NCI-H1694 (cell line): ENCODE measurements around the gene RUVBL1.
A peak's percentile ranks its signal among the peaks of the same experiment; 100 is the strongest.
"Not testable (repeated sequence)": the region's sequence is repeated elsewhere in the genome, so short reads cannot be mapped to it uniquely, and the experiment has no call there.

Source experiments
- DNase-seq: peaks from one replicate; lab custom pipeline; 2025; lab: John Stamatoyannopoulos, UW

RUVBL1 gene

DNA sequence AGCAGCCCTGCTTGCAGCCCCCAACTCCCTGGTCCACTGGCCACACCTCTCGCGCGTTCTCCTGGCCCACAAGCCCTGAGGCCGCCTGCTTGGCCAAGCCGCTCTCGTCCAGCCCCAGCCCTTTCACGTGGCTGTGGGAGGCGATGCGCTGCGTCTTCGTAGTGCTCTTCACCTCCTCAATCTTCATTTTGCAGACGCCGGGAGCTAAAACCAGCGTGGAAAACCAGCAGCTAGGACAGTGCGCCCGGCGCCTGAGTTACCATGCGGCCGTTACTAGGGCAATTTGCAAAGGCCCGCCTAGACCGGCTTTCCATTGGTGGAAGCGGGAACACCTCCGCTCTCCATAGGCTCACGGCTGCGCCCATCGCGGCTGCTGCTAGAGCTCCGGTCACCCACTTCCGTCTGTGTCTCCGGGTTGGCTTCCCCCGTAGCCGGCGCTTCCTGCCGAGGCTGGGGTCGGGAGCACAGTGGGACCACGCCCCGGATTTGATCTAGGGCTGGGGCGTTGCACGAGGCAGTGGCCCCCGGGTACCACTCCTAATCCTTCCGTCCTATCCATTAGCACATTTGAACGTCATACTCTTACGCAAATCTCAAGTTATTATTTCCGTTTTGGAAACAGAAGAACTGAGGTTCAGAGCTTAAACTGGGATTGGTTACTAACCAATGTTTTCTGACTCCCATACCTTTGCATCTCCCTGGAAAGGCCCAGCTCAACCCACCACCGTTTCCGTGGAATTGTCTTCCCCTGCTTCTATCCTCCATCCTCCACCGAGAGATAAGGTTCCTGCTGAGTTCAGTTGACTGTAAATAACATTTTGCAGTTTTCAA is at the start of gene RUVBL1:
Gene RUVBL1, minus strand, starts transcription at position 275 of the 831 bp plus-strand sequence. Its CDS starts 88 bp downstream, at position 187.
- DNase-seq, result peak; percentile 98

DNA sequence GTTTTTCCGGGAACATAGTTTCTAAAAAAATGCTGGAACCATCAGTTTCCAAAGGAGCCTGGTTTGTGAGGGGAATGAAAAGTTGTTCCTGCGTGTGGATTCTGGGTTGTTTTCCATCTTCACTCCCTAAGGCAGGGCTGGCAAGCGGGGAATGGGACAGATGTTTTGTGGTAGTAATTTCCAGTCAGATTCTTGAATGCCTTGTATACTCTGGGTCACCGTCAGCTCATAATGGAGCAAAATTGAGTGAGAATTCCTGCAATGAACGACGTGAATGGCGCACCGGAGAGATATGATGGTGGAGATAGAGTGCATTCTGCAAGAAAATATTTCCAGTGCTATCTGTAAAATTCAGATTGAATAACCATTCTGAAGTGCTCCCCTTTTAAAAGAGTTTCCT is 49.6 kb upstream of the RUVBL1 start:
- no peak for DNase-seq

DNA sequence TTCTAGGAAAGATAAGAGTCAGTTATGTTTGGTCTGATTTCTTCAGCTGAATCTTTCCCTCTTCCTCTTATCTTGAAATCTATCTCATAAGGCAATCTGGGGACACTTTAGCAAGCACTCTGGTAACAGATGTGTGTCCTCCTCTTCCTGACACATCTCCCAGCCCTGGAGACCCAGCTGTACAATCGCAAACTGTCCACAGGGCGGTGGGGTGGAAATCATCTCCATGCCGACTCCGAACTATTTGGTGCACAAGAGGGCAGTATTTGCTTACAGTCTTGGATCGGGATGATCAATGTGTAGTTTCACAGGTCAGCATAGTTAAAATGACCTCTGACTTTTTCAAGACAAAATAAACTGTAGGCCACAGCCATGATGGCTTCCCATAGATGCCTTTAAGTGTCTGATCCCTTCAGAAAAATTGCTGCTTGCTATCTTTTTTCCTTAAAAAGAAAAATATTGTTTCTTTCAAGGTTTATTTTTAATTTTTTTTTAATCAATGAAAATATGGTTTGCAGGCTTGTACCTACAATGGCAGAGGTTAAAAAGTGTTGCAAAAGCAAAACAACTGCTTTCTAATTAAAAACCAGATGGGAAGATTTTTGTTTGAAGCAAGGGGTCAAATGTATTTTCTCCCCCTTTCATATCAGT is 47.4 kb upstream of the RUVBL1 start:
- DNase-seq, result peak; percentile 70

DNA sequence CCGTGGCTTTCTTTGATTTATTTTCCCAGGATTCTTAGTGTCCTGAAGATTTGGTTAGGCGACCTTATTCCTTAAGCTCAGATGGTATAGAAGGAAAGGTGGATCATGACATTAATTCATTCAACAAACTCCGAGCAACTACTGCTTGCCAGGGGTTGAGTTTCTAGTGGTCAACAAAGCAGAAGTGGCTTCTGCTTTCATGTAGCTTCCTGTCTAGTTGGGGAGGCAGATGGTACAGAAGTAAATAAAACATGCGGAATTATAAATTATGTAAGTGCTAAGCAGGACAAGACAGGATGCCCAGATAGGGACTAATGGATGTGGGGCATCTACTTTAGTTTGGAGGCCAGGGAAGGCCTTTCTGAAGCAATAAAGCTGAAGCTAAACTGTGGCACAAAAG is 45.2 kb upstream of the RUVBL1 start:
- DNase-seq, result no peak

DNA sequence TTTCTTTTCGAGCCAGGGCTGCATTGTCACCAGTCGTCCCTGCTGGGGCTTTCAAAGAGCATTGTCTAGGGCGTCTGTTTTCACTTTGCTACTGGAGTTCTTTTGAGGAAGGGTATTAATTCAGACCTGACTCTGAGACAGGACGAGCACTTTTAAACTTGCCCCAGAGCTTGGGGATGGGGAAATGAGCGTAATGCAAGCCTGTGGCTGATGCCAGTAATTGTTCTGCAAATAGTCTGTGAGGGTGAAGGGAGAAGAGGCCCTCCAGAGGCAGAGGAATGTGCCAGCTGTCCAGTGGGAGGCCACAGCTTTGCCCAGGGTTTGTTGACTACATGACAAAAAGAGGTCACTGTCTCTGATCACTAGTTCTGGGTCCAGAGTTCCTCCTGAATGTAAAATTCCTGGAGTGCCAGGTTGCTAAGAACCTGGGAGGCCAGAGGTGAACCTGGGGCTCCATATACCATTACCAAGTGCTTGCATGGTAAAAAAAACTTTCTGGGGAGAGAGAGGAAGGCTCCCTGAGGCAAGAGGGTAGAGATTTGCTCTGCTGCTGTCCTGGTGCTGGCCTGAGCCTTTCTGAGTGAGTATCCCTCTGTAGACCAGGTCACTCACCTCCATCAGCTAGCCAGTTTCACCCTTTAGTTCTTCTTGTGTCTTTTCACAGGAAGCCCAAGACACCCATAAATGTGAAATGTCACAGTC is 44.5 kb upstream of the RUVBL1 start:
- DNase-seq, result no peak

DNA sequence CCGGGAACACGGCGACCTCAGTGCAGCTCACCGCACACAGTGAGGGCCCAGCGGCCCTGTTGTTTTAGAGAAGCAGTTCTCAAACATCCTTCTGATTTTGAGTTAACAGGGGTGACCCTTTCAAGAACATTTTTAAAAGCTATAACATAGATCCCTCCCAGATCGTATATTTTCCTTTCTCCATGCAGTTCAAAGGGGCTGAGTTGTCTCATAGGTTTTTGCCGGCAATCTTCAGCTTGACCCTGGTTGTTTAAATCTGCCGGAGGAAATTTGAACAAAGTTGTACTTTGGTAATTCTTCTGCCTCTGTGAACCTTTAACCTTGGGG is 44.0 kb upstream of the RUVBL1 start:
- no peak for DNase-seq

DNA sequence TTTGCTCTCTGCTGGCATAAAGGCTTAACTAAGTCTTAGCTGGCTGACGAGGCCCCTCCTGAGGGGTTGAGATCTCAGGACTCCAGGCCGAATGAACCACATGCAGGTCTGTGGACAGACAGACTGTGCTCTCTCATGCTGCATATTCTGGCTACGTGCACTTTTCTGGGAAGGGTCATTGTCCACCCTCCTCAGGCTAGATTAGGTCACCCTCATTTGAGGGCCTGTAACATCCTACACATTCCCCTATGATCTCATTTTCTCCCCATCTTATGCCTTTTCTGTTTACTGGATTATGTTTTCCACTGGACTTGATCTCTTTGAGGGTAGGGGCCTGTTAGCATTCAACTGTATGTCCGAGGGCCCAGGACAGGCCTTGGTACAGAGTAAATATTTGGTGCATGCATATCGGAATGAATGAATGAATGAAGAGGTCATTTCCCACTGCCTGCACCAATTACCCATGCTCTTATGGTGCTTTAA is 43.4 kb upstream of the RUVBL1 start:
- DNase-seq, result no peak

DNA sequence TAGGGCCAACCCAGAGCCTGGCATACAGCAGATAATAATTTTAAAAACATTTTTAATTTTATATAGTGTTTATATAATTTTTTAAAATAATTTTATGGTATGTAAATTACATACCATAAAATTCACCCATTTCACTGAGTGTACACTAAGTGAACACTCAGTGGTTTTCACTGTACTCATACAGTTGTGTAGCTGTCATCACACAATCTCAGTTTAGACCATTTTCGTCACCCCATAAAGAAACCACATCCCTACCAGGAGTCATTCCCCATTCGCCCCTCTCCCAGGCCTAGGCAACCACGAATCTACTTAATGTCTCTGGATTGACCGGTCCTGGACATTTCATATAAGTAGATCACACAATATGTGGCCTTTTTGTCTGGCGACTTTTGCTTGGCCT is 39.8 kb upstream of the RUVBL1 start:
- DNase-seq, result no peak

DNA sequence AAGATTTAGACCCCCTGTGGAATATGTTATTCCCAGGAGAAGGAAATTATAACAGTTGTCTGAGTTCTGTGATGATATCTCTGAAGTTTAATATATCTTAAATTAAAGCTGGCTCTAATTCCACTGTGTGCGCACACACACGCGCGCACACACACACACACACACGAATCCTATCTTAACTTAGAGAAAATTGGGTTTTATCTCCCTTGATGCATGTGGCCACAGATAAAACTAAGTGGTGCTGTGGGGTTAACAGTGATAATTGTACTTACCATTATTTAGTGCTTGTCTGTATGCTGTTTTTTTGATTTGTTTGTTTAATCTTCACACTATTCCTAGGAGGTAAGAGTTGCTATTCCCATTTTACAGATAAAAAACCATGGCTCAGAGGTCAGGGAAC is 37.0 kb upstream of the RUVBL1 start:
- DNase-seq, result no peak

DNA sequence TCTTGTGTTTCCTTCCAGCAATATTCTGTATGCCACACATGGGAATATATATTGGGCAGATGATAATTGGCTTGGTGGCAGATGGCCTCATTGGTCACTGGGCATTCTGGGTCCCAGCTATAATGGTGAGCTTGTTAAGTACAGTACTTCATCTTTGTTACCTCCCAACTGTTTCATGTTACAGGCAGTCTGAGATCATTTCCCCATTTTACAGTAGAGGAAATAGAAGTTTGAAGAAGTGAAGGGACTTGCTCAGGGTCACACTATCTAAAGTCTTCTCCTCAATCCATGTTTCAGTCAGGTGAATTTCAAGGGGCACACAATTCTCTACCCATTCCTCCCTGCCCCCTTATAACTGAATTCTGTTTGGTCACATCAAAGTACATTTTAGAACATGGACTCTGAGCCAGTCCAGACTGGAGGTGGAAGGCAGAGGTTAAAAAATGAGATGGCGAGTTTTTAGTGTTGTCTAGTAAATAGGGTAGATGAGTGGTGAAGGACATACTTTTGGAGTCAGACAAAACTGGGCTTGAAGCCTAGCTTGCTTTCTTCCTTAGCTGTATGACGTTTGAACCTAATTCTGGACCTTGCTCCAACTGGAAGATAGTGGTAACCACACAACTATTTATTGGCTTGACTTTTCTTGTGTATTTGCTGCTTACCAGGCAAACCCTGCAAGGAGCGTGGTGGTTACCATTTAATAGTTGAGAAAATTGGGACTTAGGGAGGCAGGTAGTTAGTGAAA is 32.2 kb upstream of the RUVBL1 start:
- DNase-seq, result no peak

DNA sequence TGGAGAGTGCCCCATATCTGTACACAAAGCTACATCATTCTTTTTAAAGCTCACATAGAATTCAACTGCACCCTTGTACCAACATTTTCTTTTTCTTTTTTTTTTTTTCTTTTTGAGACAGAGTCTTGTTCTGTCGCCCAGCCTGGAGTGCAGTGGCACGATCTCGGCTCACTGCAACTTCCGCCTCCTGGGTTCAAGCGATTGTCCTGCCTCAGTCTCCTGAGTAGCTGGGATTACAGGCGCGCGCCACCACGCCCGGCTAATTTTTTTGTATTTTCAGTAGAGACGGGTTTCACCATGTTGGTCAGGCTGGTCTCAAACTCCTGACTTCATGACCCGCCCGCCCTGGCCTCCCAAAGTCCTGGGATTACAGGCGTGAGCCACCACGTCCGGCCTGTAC is 30.7 kb upstream of the RUVBL1 start:
- not testable (repeated sequence) for DNase-seq

DNA sequence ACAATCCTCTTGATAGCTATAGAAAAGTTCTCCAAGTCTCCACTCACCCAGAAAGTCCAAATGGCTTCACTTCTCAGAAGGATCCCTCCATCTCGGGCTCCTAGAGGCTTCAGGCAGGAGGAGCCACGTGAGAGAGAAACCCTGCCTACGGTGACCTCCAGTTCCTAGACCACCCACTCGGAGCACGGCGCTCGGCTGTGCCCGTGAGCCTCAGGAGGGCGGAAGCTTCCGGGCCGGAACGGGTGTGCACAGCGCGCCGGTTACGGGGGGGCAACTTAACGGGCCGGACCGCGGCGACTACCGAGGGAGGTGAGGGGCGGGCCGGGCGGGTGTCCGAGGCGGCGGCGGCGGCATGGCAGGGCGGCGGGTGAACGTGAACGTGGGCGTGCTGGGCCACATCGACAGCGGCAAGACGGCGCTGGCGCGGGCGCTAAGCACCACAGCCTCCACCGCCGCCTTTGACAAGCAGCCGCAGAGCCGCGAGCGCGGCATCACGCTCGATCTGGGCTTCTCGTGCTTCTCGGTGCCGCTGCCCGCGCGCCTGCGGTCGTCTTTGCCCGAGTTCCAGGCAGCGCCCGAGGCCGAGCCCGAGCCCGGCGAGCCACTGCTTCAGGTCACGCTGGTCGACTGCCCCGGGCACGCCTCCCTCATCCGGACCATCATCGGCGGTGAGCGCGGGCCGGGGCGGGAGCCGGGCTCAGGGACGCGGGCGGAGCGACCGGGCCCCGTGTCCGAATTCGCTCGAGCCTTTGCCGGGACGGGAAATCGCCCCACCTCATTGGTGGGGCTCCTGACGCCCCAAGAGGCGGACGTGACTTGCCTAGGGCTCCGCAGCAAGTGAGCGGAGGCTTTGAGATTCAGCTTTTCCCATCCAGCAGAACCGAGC is 29.8 kb upstream of the RUVBL1 start, which contains the start of gene EEFSEC:
Gene EEFSEC, plus strand, starts transcription at position 326 of the 886 bp plus-strand sequence. Its CDS starts 27 bp downstream, at position 353.
- DNase-seq, result peak; percentile 75

DNA sequence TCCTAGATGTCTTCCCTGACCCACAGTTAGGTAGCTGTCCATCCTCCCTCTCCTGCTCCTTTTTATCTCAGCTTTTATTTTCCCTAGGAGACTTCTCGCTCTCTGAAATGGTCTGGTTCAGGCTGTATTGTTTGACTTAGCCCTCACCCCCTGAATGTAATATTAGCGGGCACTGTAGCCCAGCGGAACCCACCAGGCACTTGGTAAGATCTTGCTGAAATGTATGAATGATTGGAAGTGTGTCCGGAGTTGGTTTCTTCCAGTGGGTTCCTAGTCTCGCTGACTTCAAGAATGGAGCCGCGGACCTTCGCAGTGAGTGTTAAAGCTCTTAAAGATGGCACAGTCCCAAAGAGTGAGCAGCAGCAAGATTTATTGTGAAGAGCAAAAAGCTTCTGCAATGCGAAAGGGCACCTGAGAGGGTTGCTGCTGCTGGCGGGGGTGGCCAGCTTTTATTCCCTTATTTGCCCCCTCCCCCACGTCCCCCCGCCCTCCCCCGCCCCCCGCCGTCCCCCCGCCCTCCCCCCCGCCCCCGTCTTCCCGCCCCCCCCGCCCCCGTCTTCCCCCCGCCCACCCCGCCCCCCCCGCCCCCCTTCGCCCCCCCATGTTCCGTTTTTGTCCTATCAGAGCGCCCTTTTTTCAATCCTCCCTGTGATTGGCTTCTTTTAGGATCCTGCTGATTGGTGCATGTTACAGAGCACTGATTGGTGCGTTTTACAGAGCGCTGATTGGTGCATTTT is 29.0 kb upstream of the RUVBL1 start:
- DNase-seq, result no peak

DNA sequence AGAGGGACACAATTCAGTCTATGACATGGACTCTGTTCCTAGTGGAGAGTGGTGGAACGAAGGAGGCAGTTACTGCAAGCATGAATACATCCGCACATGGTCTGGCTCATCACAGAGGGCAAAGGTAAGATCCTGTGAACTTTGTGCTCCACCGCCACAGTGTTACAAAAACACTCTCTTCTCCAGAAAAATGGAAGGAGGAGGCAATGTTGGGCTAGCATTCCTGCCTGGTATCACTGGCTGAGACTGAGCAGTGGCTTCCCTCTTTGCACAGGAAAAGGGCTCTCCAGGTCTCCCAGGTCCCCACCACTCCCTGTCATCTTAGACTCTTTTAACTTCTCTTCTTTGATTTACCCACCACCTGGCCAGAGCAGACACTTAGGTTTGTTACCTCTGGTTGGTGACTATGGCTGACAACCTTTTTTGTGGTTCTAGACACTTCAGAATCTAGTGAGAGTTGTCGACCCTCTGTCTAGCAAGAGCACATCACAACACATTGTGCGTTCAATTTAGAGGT is 28.2 kb upstream of the RUVBL1 start:
- no peak for DNase-seq

DNA sequence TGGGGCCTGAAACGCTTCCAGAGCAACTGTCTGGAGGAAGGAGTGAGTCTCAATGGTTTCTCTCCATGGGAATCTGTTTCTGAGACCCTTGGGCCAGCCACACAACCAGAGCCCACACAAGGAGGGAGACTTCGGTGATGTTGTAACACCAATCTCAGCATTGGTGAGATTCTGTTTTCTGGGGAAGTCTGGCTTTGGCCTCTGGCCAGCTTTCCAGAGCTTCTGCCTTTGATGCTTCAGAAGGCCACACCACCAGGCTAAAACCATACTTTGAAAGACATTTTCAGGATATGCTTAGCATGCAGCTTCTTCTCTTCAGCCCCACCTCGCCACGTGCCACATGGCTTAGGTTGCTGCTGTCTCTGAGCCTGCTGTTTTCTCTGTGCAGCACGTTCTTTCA is 26.0 kb upstream of the RUVBL1 start:
- no peak for DNase-seq

DNA sequence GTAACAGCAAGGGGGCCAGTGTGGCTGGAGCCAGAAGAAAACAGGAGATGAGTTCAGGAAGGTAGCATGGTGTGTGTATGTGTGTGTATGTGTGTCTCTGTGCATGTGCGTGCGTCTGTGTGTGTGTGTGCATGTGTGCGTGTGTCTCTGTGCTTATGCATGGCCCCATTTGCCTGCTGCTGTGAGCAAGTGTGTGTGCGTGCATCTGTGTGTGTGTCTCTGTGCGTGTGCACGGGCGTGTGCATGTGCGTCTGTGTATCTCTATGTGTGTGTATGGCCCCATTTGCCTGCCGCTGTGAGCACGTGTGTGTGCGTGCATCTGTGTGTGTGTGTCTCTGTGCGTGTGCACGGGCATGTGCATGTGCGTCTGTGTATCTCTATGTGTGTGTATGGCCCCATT is 22.6 kb upstream of the RUVBL1 start:
- DNase-seq, result no peak

DNA sequence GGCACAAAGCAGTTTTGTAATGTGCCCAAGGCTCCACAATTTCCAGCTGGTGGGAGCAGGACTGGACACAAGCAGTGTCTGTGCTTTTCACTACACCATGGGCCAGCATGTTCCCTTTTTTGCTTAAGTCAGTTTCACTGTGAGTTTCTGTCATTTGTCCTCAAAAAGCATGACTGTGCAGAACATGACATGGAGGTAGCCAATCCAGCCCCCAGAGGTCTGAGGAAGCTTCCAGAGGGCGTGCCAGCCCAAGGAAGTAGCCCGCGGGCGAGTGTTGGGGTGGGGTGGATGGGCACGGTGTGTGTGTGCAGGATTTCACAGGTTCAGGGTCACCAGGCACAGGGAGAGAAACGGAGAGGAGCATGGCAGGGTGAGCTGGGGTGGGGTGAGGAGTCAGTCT is 21.7 kb upstream of the RUVBL1 start:
- no peak for DNase-seq

DNA sequence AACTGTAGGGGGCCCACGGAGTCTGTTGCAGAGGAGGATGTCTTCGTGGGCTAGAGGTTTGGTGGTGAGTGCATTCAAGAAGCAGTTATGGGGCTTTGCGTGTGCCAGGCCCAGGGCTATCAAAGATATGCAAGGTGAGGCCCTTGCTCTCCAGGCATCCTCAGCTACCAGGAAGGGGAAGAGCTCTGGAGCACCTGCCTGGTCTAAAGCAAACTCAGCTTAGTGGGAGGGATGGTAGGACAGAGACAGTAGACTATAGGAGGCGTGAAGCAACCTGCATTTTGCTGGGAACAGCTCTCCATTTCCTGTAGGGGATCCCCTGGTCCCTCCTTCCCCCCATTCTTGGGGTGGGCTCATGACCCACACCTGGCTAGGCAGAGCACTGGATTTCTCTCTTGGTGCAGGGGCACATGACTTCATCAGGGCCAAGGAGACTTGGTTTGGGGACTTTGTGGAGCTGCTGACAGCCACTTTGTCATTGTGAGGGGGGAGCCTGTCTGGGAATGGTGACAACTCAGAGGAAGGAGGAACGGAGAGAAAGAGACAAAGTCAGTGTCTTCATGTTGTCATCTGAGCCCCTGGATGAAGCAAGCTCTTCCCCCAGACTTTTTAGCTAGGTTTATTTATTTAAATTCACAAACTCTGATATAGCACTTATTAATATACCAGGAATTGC is 21.0 kb upstream of the RUVBL1 start:
- no peak for DNase-seq

DNA sequence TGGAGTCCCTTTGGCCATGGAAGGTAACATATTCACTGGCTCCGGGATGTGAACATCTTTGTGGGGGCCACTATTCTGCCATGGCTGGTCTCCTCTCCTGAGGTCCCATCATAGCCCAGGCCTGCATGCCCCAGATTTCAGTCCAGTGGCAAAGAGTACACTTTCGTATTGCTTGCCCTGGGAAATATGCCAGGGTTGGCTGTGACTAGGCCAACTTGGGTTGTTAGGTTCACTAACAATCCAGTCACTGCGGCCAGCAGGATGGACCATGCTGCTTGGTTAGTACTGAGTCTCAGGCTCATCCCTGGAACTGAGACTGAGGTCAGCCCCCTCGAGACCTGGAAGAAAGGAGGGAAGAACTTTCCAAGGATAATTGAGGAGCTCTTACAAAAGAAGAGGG is 19.9 kb upstream of the RUVBL1 start:
- DNase-seq, result no peak
